AG20443 (cell line): ENCODE measurements around the gene FZD1.
A peak's percentile ranks its signal among the peaks of the same experiment; 100 is the strongest.
"Not testable (repeated sequence)": the region's sequence is repeated elsewhere in the genome, so short reads cannot be mapped to it uniquely, and the experiment has no call there.

Source experiments
- DNase-seq: peaks from one replicate; pipeline ENCODE4 v3.0.0; 2012; ENCODE audit warnings: low spot score, mixed read lengths

FZD1 gene

GRCh38 chr7:91297939-91298338, 33.7 kb downstream of the FZD1 start:
- DNase-seq: no peak

- no peak for DNase-seq
Measured at GRCh38 chr7:91299952-91300775, 35.9 kb downstream of the FZD1 start.

DNA sequence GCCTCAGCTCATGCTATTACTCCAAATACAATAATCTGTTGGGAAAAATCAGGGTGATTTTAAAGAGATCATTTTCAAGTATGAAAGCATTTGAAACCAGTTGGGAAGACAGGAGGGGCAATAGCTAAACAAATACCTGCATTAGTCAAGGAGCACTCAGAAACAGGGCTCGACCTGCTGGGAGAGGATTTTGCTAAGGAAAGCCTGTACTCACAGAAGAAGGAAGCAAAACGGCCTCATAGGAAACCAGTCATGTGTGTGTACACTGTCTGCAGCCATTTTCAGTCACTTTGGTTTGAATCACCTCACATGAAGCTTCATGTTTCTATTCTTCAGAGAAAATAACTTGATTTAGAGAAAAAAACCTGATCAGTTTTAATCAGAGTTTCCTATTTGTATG, 38.6 kb downstream of the FZD1 start:
- no peak for DNase-seq

GRCh38 chr7:91306266-91306665, 42.0 kb downstream of the FZD1 start:
- no peak for DNase-seq

- DNase-seq: no peak
Measured at GRCh38 chr7:91307467-91307866, 43.2 kb downstream of the FZD1 start.

GRCh38 chr7:91308191-91308590, 44.0 kb downstream of the FZD1 start:
- DNase-seq: not testable (repeated sequence)

- DNase-seq: peak; percentile 77
Measured at GRCh38 chr7:91310830-91311460, 46.7 kb downstream of the FZD1 start.

DNA sequence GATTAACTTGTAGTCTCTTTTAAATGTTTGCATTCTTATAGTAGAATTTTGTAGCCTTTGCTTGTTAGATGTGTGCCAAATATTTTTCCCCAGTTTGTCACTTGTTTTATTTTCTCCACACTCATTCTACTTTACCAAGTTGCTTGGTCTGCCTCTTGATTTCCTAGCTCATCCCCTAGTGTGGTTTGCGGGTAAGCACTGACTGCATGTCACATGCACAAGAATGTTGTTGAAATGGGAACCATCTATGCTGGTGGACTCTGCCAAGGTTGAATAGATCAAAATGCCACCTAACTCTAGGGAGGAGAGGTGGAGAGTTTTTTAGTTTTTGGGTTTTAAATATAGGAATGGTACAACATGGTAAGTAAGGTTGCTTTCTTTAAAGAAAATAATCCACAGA, 47.6 kb downstream of the FZD1 start:
- peak; percentile 32 for DNase-seq

DNA sequence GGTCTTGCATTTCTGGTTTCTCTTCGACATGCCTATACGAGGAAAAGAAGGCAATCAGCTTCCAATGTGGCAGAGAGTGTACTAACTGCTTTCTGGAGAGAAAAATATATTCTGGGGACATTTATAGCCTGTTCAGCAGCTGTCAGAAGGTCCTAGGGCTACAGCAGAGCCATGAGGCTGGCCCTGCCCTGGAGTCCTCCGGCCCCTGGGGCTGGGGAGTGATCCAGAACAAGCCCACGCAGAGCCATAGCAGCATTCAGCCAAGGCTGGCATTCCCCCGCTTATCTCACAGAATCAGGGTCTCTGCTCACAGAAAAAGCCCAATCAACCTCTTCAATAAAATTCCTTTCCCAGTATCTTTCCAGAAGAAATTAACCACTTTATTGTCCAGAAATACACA, 48.9 kb downstream of the FZD1 start:
- DNase-seq: no peak

GRCh38 chr7:91314591-91315323, 50.5 kb downstream of the FZD1 start:
- no peak for DNase-seq

DNA sequence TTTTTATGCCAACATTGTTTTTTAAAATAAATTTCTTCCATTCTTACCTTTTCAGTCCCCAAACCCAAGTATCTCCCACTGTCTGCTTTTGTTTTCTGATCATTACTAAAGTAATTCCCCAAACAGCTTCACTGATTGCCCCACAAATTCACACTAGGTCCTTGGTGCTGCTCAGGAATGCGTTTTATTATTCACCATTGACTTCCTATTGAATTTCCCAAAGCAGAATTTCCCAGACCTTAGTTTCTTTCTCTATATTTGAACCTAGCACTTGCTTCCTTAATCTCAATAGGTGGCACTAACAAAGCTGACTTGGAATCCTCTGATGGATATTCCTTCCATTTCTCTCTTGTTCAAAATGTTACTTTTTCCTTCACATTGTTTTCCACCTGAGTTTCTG, 52.2 kb downstream of the FZD1 start:
- no peak for DNase-seq

DNA sequence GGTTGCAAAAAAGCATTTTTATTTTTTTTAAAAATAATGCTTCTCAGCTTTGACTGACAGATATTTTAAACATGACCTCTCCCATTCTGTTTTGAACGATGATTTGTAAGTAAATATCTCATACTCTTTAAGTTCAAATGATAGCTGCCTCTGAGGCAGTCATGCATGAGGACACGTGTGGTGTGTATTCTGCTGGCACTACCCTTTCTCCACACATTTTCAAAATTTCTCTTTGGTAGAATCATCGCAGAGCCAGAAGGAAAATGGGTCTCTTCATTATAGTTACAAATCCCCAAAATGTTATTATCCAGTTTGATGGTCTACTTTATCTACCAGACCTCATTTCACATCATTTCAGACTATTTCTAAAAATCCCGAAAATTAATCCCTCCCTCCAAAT, 55.1 kb downstream of the FZD1 start:
- DNase-seq: no peak

DNA sequence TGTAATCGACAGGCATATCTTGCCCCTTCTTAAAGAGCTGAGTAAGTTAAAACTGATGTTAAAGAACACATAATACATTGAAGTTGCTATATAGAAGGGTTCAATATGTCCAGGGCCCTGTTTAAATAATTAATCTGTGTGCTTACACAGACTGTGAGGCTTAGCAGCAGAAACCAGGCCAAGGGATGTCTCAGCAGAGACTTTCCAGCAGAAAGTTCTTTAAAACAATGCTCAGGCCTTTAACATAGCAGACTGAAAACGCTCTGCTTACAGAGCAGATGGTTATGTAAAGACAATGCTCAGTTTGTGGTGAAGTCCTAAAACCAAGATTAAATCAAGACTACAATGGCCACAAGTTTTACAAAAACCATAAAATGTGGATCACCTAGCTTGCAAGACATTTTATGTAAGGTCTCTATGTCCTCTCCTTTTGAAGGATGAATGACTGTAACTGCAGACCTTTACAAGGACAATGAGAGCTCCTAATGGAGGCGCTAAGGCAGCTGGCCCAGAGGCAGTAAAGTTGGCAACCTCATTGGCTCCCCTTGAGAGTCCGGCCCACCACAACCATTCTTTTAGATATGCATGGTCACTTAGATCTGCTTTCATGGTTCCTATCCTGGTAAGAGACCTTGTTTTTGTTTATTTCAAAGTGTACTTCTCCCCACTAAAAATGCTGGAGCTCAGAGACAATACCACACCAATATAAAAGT, 56.3 kb downstream of the FZD1 start:
- DNase-seq: no peak
